IgD-negative memory B cell (primary cell): ENCODE measurements around the gene NTNG1. TPM values are rescaled to one million over a fixed set of nuclear protein-coding genes. Genes with fewer than 3 reads are reported as not detected.

Experiments
- H3K27ac Mint-ChIP-seq, 3 donors: one replicate each; pipeline ENCODE4 v1.8.0; 2020 to 2022; ENCODE audit warnings: mild to moderate bottlenecking in 3 of 3, mixed read lengths in 3 of 3, moderate library complexity in 1 of 3
- H3K27me3 Mint-ChIP-seq: one replicate; pipeline ENCODE4 v1.8.0; 2021; ENCODE audit warnings: mixed read lengths
- H3K36me3 Mint-ChIP-seq: one replicate; pipeline ENCODE4 v1.8.0; 2020; ENCODE audit warnings: mild to moderate bottlenecking, mixed read lengths
- H3K4me1 Mint-ChIP-seq, 3 donors: one replicate each; pipeline ENCODE4 v1.8.0; 2020 to 2022; ENCODE audit warnings: mixed read lengths in 3 of 3, mild to moderate bottlenecking in 1 of 3
- H3K4me3 Mint-ChIP-seq, 4 donors: one replicate each; pipeline ENCODE4 v1.8.0; 2020 to 2022; ENCODE audit warnings: mild to moderate bottlenecking in 4 of 4, mixed read lengths in 4 of 4, moderate library complexity in 3 of 4
- H3K9me3 Mint-ChIP-seq, 3 donors: one replicate each; pipeline ENCODE4 v1.8.0; 2020 to 2021; ENCODE audit warnings: mixed read lengths in 3 of 3, mild to moderate bottlenecking in 1 of 3
- polyA plus RNA-seq: library from polyadenylated mRNA; unstranded; fragments of 300-500 nt; fragmentation: Illumina TruSeq; gene quantifications from one replicate; pipeline ENCODE4 v1.2.3, GENCODE V29; 2021

NTNG1 gene
- polyA plus RNA-seq, 1 donor from 2014 or later, result 6.5 TPM

GRCh38 chr1:107328087-107328486 is 187.2 kb downstream of the NTNG1 start:
- peaks cover 2 to 24% (median 17%) of the 10 kb centered on the region in 3 donors for H3K4me1 Mint-ChIP-seq
- H3K36me3 Mint-ChIP-seq, result no peaks in the 10 kb centered on the region
- H3K27ac Mint-ChIP-seq, result peak overlapping the region in 1 of 3 donors; percentile 33
- no peak overlapping the region for H3K4me3 Mint-ChIP-seq
- no peaks in the 10 kb centered on the region for H3K9me3 Mint-ChIP-seq
- H3K27me3 Mint-ChIP-seq, result no peaks in the 10 kb centered on the region

GRCh38 chr1:107339775-107340174 is 198.9 kb downstream of the NTNG1 start:
- no peaks in the 10 kb centered on the region for H3K9me3 Mint-ChIP-seq
- no peak overlapping the region for H3K4me3 Mint-ChIP-seq
- no peaks in the 10 kb centered on the region for H3K36me3 Mint-ChIP-seq
- no peak overlapping the region for H3K27ac Mint-ChIP-seq
- H3K4me1 Mint-ChIP-seq, result peaks cover 0 to 6% (median 0%) of the 10 kb centered on the region in 3 donors
- H3K27me3 Mint-ChIP-seq, result no peaks in the 10 kb centered on the region

GRCh38 chr1:107342316-107342715 is 201.5 kb downstream of the NTNG1 start:
- Mint-ChIP-seq H3K4me3 (no peak overlapping the region), H3K4me1 (peaks cover 0 to 6% (median 1%) of the 10 kb centered on the region in 3 donors), H3K27me3 (no peaks in the 10 kb centered on the region), H3K36me3 (no peaks in the 10 kb centered on the region), H3K9me3 (no peaks in the 10 kb centered on the region), H3K27ac (no peak overlapping the region)

GRCh38 chr1:107342768-107343167 is 201.9 kb downstream of the NTNG1 start:
- no peaks in the 10 kb centered on the region for H3K27me3 Mint-ChIP-seq
- H3K4me1 Mint-ChIP-seq, result peaks cover 1 to 2% (median 2%) of the 10 kb centered on the region in 3 donors
- no peaks in the 10 kb centered on the region for H3K36me3 Mint-ChIP-seq
- no peak overlapping the region for H3K4me3 Mint-ChIP-seq
- H3K9me3 Mint-ChIP-seq, result no peaks in the 10 kb centered on the region
- H3K27ac Mint-ChIP-seq, result no peak overlapping the region

GRCh38 chr1:107343601-107344000 is 202.8 kb downstream of the NTNG1 start:
- Mint-ChIP-seq H3K27ac (no peak overlapping the region), H3K27me3 (no peaks in the 10 kb centered on the region), H3K4me3 (no peak overlapping the region), H3K36me3 (no peaks in the 10 kb centered on the region), H3K4me1 (peaks cover 0 to 2% (median 1%) of the 10 kb centered on the region in 3 donors), H3K9me3 (no peaks in the 10 kb centered on the region)

GRCh38 chr1:107344268-107344760 is 203.5 kb downstream of the NTNG1 start:
- Mint-ChIP-seq H3K27me3 (no peaks in the 10 kb centered on the region), H3K9me3 (no peaks in the 10 kb centered on the region), H3K4me3 (no peak overlapping the region), H3K4me1 (peaks cover 0 to 2% (median 1%) of the 10 kb centered on the region in 3 donors), H3K36me3 (no peaks in the 10 kb centered on the region), H3K27ac (no peak overlapping the region)

GRCh38 chr1:107344836-107345235 is 204.0 kb downstream of the NTNG1 start:
- no peak overlapping the region for H3K27ac Mint-ChIP-seq
- no peaks in the 10 kb centered on the region for H3K9me3 Mint-ChIP-seq
- no peaks in the 10 kb centered on the region for H3K36me3 Mint-ChIP-seq
- H3K4me3 Mint-ChIP-seq, result no peak overlapping the region
- peaks cover 0 to 2% (median 1%) of the 10 kb centered on the region in 3 donors for H3K4me1 Mint-ChIP-seq
- H3K27me3 Mint-ChIP-seq, result no peaks in the 10 kb centered on the region

- Mint-ChIP-seq H3K36me3 (peaks cover 2% of the 10 kb centered on the region), H3K9me3 (peaks cover 2 to 6% (median 5%) of the 10 kb centered on the region in 3 donors), H3K4me3 (no peak overlapping the region), H3K27ac (no peak overlapping the region), H3K4me1 (peaks cover 9 to 13% (median 10%) of the 10 kb centered on the region in 3 donors), H3K27me3 (no peaks in the 10 kb centered on the region)
These were observed 212.0 kb downstream of the NTNG1 start for GRCh38 chr1:107352850-107353249.

- Mint-ChIP-seq H3K27me3 (peaks cover 2% of the 10 kb centered on the region), H3K4me3 (no peak overlapping the region), H3K36me3 (peaks cover 2% of the 10 kb centered on the region)
These were observed 216.5 kb downstream of the NTNG1 start for GRCh38 chr1:107357376-107357775.

GRCh38 chr1:107358619-107359327 is 217.9 kb downstream of the NTNG1 start:
- Mint-ChIP-seq H3K9me3 (no peaks in the 10 kb centered on the region), H3K4me3 (peak overlapping the region; percentile 68 to 93 (median 82)), H3K27ac (peak overlapping the region; percentile 44 to 92 (median 63)), H3K4me1 (peaks cover 35 to 56% (median 56%) of the 10 kb centered on the region in 3 donors), H3K36me3 (no peaks in the 10 kb centered on the region), H3K27me3 (peaks cover 2% of the 10 kb centered on the region)

More at GRCh38 chr1:107357376-107357775, 216.5 kb downstream of the NTNG1 start:
- Mint-ChIP-seq H3K27ac (no peak overlapping the region), H3K9me3 (peaks cover 0 to 3% (median 0%) of the 10 kb centered on the region in 3 donors), H3K4me1 (peaks cover 35 to 49% (median 48%) of the 10 kb centered on the region in 3 donors)

GRCh38 chr1:107359472-107360241 is 218.8 kb downstream of the NTNG1 start:
- Mint-ChIP-seq H3K9me3 (no peaks in the 10 kb centered on the region), H3K36me3 (no peaks in the 10 kb centered on the region), H3K4me3 (peak overlapping the region; percentile 68 to 93 (median 82)), H3K27ac (peak overlapping the region; percentile 44 to 92 (median 74)), H3K27me3 (peaks cover 2% of the 10 kb centered on the region), H3K4me1 (peaks cover 32 to 59% (median 58%) of the 10 kb centered on the region in 3 donors)

- H3K27me3 Mint-ChIP-seq, result peaks cover 2% of the 10 kb centered on the region
- H3K9me3 Mint-ChIP-seq, result no peaks in the 10 kb centered on the region
- peak overlapping the region in 2 of 4 donors; percentile 33 to 65 for H3K4me3 Mint-ChIP-seq
- H3K36me3 Mint-ChIP-seq, result no peaks in the 10 kb centered on the region
- peaks cover 28 to 57% (median 52%) of the 10 kb centered on the region in 3 donors for H3K4me1 Mint-ChIP-seq
- H3K27ac Mint-ChIP-seq, result peak overlapping the region in 2 of 3 donors; percentile 3 to 28
These were observed 221.8 kb downstream of the NTNG1 start for GRCh38 chr1:107362468-107363140.

GRCh38 chr1:107363154-107363553 is 222.3 kb downstream of the NTNG1 start:
- H3K36me3 Mint-ChIP-seq, result no peaks in the 10 kb centered on the region
- peaks cover 2% of the 10 kb centered on the region for H3K27me3 Mint-ChIP-seq
- H3K4me1 Mint-ChIP-seq, result peaks cover 28 to 56% (median 51%) of the 10 kb centered on the region in 3 donors
- peak overlapping the region in 1 of 4 donors; percentile 65 for H3K4me3 Mint-ChIP-seq
- H3K9me3 Mint-ChIP-seq, result no peaks in the 10 kb centered on the region
- peak overlapping the region in 2 of 3 donors; percentile 3 to 8 for H3K27ac Mint-ChIP-seq

- Mint-ChIP-seq H3K9me3 (no peaks in the 10 kb centered on the region), H3K4me3 (no peak overlapping the region), H3K27me3 (no peaks in the 10 kb centered on the region), H3K27ac (no peak overlapping the region), H3K36me3 (no peaks in the 10 kb centered on the region), H3K4me1 (peaks cover 14 to 32% (median 28%) of the 10 kb centered on the region in 3 donors)
These were observed 224.8 kb downstream of the NTNG1 start for GRCh38 chr1:107365527-107366240.
